Iris pigment epithelial cell (primary cell): ENCODE data around the gene ERG28.
"Not testable (repeated sequence)": the region's sequence is repeated elsewhere in the genome, so short reads cannot be mapped to it uniquely, and the experiment has no call there.

Experiments
- DNase-seq: peaks from one replicate; pipeline ENCODE4 v3.0.0-alpha.2; 2011; ENCODE audit warnings: low read depth

ERG28 gene

GRCh38 chr14:75660630-75661498 lies at the start of gene ERG28, which contains the start of gene TTLL5:
Gene ERG28, minus strand, starts transcription at chr14:75660876. Its CDS starts 3,374 bp downstream, at chr14:75657502.
Gene TTLL5, plus strand, starts transcription at chr14:75661246. Its CDS starts 1,904 bp downstream, at chr14:75663150.
- peak; percentile 100 for DNase-seq

GRCh38 chr14:75709207-75709812 lies 48.6 kb upstream of the ERG28 start:
- peak; percentile 87 for DNase-seq

DNA sequence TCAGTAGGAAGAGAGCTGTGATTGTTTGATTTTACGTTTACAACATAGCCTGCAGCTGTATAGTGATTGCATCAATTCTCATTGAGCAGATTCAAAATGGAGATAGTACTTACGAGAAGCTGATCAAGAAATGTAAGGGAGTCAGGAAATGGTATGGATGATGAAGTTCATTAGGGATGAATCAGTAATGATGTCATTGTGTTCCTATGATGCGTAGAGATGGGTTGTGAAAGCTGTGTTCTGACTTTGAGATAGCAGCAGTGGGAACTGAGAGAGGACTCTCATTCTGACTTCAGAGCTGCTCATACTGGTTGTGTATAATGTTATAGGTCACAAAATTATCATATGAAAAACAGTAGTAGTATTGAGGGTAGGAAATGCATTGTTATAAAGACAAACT lies 44.3 kb upstream of the ERG28 start:
- peak; percentile 38 for DNase-seq

DNA sequence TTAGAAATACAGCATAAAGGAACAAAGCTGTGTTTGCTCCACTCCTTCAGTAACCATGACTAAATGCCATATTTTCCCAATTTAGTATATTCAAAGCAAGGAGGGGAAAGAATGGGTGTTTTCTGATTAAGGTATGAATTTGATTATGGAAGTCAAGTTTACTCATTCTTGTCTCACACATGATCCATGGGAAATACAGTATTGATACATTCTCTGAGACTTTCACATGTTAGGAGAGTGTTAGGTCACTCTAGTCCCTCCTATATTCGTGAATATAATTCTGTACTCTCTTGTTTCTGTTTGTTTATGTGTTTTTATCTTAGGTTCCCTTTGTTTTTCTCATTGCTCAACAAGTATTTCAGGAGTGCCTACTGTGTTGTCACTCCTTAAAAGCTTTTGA lies 42.8 kb upstream of the ERG28 start:
- DNase-seq = no peak

DNA sequence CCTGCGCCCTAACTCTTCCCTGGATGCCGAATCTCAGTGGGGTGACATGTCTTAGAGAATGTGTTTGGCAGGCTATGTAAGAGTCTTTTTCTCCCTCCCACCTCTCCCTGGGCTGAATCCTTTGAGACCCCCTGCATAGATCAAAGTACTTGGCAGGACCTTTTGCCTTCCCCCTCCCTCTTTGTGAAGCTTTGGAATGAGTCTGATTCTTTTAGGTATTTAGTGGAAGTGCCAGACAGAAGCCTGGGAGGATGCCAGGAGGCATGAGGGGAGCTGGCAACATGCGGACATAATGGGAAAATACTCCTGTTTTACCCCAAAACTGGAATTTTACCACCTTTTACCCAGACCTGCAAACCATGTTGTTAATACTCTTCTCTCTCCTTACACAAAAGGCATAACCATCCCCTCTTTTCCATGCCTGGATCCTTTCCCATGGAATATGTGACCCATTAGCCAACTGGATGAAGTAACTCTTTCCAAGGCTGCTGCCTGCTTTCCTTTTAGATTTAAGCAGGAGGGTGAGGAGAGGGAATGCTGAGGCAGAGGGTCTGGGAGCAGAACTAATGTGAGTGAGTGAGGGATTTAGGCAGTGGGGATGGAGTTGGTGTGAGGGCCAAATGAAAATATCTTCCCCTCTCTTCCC lies 42.1 kb upstream of the ERG28 start:
- DNase-seq = peak; percentile 35

GRCh38 chr14:75702122-75702521 lies 41.4 kb upstream of the ERG28 start:
- DNase-seq = no peak

- DNase-seq = no peak
Observed at GRCh38 chr14:75700295-75700694, 39.6 kb upstream of the ERG28 start.

DNA sequence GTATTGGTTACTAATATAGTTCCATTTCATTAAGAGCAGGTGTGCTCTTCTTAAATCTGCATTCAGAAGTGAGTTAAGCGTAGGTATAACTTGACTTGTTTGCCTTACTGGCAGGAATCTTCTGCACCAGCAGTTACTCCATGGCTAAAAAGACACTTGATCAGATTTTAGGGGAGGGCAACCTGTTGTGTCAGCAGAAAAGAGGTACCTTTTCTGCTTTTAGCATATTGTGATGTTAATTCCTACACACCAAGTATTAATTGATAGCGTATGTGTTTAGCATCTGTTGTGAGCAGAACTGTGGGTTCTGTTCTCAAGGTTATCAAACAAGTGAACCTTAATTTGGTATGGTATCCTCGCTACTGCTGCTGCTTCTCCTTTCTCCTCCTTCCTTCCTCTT lies 38.7 kb upstream of the ERG28 start:
- DNase-seq = no peak

GRCh38 chr14:75697918-75698317 lies 37.2 kb upstream of the ERG28 start:
- no peak for DNase-seq

GRCh38 chr14:75697386-75697785 lies 36.7 kb upstream of the ERG28 start:
- DNase-seq = no peak

GRCh38 chr14:75695025-75695424 lies 34.3 kb upstream of the ERG28 start:
- not testable (repeated sequence) for DNase-seq

GRCh38 chr14:75690010-75690409 lies 29.3 kb upstream of the ERG28 start:
- peak; percentile 78 for DNase-seq

- DNase-seq = peak; percentile 82
Observed at GRCh38 chr14:75689012-75689411, 28.3 kb upstream of the ERG28 start.

DNA sequence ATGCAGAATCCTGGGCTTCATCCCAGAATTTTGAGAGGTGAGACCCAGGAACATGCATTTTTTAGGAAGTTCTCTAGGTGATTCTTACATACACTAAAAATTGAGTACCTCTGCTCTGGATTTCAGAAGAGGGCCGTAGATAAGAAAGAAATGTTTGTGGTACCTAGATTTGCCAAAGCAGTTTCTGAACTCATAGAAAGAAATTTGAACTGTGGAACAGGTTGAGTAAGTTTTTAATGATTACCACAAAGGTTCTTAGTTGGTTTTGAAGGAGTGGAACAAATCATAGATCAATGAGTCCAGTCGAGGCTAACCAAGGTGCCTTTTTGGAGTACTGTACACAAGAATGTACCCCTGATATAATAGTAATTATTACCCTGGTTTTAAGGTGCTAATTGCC lies 25.2 kb upstream of the ERG28 start:
- no peak for DNase-seq

- DNase-seq = peak; percentile 21
Observed at GRCh38 chr14:75675265-75675960, 14.7 kb upstream of the ERG28 start.

DNA sequence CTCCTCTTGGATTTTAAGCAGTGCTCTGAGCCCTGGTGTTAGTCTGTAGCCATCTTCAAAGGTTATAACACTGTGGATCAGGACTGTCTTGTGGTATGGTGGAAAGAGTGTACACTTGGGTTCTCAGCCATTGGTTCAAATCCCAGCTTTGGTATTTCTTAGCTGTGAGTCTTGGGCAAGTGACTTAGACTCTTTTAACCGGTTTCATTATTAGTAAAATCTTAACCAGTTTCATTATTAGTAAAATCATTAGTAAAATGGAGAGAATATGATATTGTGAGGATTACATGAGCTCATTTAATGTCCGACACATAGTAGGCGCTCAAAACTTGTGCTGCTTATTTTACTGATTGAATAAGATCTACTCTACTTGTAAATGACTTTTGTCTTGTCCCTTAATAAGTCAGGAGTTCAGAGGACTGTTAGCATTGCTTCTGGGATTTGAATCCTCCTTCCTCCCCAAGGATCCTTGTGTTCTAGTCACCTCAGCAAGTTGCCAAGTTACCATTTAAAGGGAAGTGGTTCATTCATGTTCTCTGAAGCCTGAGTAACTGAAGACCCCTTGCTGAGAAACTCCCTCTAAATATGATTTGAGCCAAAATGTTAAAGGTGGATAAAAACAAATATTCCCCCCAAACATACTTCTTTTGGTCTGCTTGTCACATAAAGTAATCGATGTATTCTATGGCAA lies 12.8 kb upstream of the ERG28 start:
- DNase-seq = no peak

GRCh38 chr14:75672605-75673192 lies 12.0 kb upstream of the ERG28 start:
- no peak for DNase-seq

DNA sequence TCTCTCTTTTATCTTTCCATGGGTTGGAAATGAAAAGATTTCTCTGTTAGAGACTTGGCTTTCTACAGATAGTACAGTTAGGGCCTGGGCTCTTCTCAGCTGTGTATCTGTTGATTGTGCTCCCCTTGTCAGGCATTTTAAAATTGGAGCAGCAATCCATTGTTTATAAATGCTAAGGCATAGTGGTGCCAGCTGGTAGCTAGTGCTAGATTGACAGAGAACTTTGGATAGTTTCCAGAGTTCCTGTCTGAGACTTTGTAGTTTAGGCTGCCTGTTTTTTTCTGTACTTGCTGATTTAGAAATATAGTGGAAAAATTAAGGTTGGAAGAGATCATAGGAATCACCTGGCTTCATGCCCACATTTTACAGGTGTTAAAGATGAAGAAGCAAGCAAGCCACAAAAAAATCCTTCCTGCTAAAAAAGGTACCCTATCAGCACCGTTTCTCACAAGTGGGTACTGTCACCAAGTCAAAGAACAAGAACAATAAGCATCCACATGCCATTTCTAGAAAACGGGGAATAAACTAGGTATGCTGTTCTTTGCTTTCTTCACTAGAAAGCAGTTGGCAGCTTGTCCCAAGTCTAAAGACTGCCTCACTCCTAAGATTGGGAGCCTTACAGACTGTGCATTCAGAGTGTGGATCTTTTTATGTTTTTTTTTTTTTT lies 6.6 kb upstream of the ERG28 start:
- no peak for DNase-seq

GRCh38 chr14:75662966-75663365 lies 2.3 kb upstream of the ERG28 start:
- DNase-seq = no peak

DNA sequence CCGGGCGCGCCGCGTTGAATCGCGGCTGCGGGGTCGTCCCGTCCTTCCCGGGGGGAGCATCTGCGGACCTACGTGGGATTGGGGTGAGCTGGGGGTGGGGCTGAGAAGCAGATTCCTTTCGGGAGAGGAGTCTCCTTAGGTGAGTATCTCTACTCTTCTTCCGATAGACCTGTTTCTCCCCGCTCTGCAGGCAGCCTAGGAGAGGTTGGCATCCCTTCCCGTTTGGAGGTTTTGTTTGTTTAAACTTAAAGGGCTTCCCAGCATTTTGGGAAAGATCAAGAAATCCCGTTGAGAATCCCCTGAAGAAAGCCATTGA lies 781 bp upstream of the ERG28 start:
- no peak for DNase-seq

GRCh38 chr14:75660238-75660629 lies 442 bp downstream of the ERG28 start:
- DNase-seq = no peak
